Neutrophil (primary cell): ENCODE measurements around the gene ARHGAP6.

Source experiments
- H3K27ac ChIP-seq: fragments of 200-600 bp; sonication (generic); 2 replicates; pipeline ENCODE4 v1.5.1; 2016; ENCODE audit warnings: mild to moderate bottlenecking, moderate library complexity
- H3K27me3 ChIP-seq: fragments of 200-600 bp; sonication (generic); 2 replicates; pipeline ENCODE4 v1.6.0; 2016; ENCODE audit warnings: mild to moderate bottlenecking
- H3K36me3 ChIP-seq: fragments of 200-600 bp; sonication (generic); 2 replicates; pipeline ENCODE4 v1.5.1; 2017
- H3K4me1 ChIP-seq, 2 experiments: fragments of 200-600 bp in 1 of 2; sonication (generic) in 1 of 2; 1 replicate in 1 of 2; 2 replicates in 1 of 2; pipeline versions ENCODE4 v1.5.1 to v1.6.1; 2013 to 2016; ENCODE audit warnings: low read depth in 1 of 2, low read length in 1 of 2, mild to moderate bottlenecking in 1 of 2, moderate library complexity in 1 of 2; ENCODE audit not compliant: control insufficient read depth in 1 of 2, insufficient read depth in 1 of 2
- H3K4me3 ChIP-seq, 2 experiments: fragments of 200-600 bp in 1 of 2; sonication (generic) in 1 of 2; 1 replicate in 1 of 2; 2 replicates in 1 of 2; pipeline ENCODE4 v1.5.1; 2013 to 2016; ENCODE audit warnings: low read depth in 1 of 2, low read length in 1 of 2, mild to moderate bottlenecking in 1 of 2, moderate library complexity in 1 of 2
- H3K9me3 ChIP-seq: fragments of 200-600 bp; sonication (generic); 2 replicates; pipeline ENCODE4 v1.5.1; 2016
- CTCF ChIP-seq: fragments of 200-600 bp; sonication (generic); IDR thresholded peaks from 2 replicates; pipeline ENCODE4 v1.5.1; 2016; ENCODE audit warnings: antibody characterized with exemption

ARHGAP6 gene

GRCh38 chrX:11427453-11428071, 238.2 kb downstream of the ARHGAP6 start:
- no peaks in the 10 kb centered on the region for H3K9me3 ChIP-seq
- no peaks in the 10 kb centered on the region for H3K36me3 ChIP-seq
- TF ChIP-seq CTCF, result no peak
- H3K4me1 ChIP-seq, result no peaks in the 10 kb centered on the region
- H3K27ac ChIP-seq, result no peak overlapping the region
- H3K27me3 ChIP-seq, result peaks cover 45% of the 10 kb centered on the region
- no peak overlapping the region for H3K4me3 ChIP-seq

- Histone ChIP-seq H3K4me1 (no peaks in the 10 kb centered on the region), H3K4me3 (no peak overlapping the region), H3K27me3 (peaks cover 45% of the 10 kb centered on the region), H3K36me3 (no peaks in the 10 kb centered on the region), H3K9me3 (no peaks in the 10 kb centered on the region), H3K27ac (no peak overlapping the region)
- no peak for TF ChIP-seq CTCF
Observed at GRCh38 chrX:11426712-11427452, 238.8 kb downstream of the ARHGAP6 start.

GRCh38 chrX:11424903-11425674, 240.6 kb downstream of the ARHGAP6 start:
- Histone ChIP-seq H3K27me3 (peaks cover 45% of the 10 kb centered on the region), H3K36me3 (no peaks in the 10 kb centered on the region), H3K4me3 (no peak overlapping the region), H3K9me3 (no peaks in the 10 kb centered on the region), H3K27ac (no peak overlapping the region), H3K4me1 (no peaks in the 10 kb centered on the region)
- TF ChIP-seq CTCF, result no peak

GRCh38 chrX:11423949-11424348, 241.8 kb downstream of the ARHGAP6 start:
- Histone ChIP-seq H3K4me1 (no peaks in the 10 kb centered on the region), H3K9me3 (no peaks in the 10 kb centered on the region), H3K27me3 (peaks cover 39% of the 10 kb centered on the region), H3K4me3 (no peak overlapping the region), H3K36me3 (no peaks in the 10 kb centered on the region), H3K27ac (no peak overlapping the region)
- TF ChIP-seq CTCF, result no peak

- H3K4me3 ChIP-seq, result no peak overlapping the region
- H3K27me3 ChIP-seq, result peaks cover 33% of the 10 kb centered on the region
- H3K27ac ChIP-seq, result no peak overlapping the region
- no peaks in the 10 kb centered on the region for H3K9me3 ChIP-seq
- no peaks in the 10 kb centered on the region for H3K4me1 ChIP-seq
- no peak for TF ChIP-seq CTCF
- H3K36me3 ChIP-seq, result no peaks in the 10 kb centered on the region
Observed at GRCh38 chrX:11423362-11423818, 242.3 kb downstream of the ARHGAP6 start.
